ENCODE results near the gene FMO3.

Gene FMO3

GRCh38 chr1:171115280-171115897, 24.7 kb downstream of the FMO3 start:
- TF ChIP-seq FOXM1 (IDR thresholded peaks at IDR 0.05; ENCODE audit: borderline replicate concordance, low read depth) = no peak
- TF ChIP-seq MAX (IDR thresholded peaks at IDR 0.05) = no peak
- no peak for TF ChIP-seq EP300 (IDR thresholded peaks at IDR 0.05; ENCODE audit: borderline replicate concordance)
- TF ChIP-seq NFIC (IDR thresholded peaks at IDR 0.05) = no peak
- no peak for TF ChIP-seq TCF12 (IDR thresholded peaks at IDR 0.05; ENCODE audit: low read depth)
- no peak for TF ChIP-seq TAF1 (IDR thresholded peaks at IDR 0.05; ENCODE audit: low read depth)

- TF ChIP-seq YY1 (IDR thresholded peaks at IDR 0.05; ENCODE audit: low read depth) = no peak
- TF ChIP-seq EP300 (IDR thresholded peaks at IDR 0.05; ENCODE audit: borderline replicate concordance) = no peak
- TF ChIP-seq EGR1 (IDR thresholded peaks at IDR 0.05) = no peak
- TF ChIP-seq MAX (IDR thresholded peaks at IDR 0.05) = no peak
- no peak for TF ChIP-seq FOXM1 (IDR thresholded peaks at IDR 0.05; ENCODE audit: borderline replicate concordance, low read depth)
- TF ChIP-seq TAF1 (IDR thresholded peaks at IDR 0.05; ENCODE audit: low read depth) = no peak
- no peak for TF ChIP-seq ZBTB7A (IDR thresholded peaks at IDR 0.05; ENCODE audit: low read depth)
- no peak for TF ChIP-seq USF1 (IDR thresholded peaks at IDR 0.05)
- TF ChIP-seq TCF12 (IDR thresholded peaks at IDR 0.05; ENCODE audit: low read depth) = no peak
- no peak for TF ChIP-seq NFIC (IDR thresholded peaks at IDR 0.05)
- no peak for TF ChIP-seq CEBPB (IDR thresholded peaks at IDR 0.05)
Measured at GRCh38 chr1:171116676-171117075, 26.0 kb downstream of the FMO3 start.

- no peak for TF ChIP-seq CEBPB (IDR thresholded peaks at IDR 0.05)
- no peak for TF ChIP-seq MAX (IDR thresholded peaks at IDR 0.05)
- TF ChIP-seq REST (IDR thresholded peaks at IDR 0.05; ENCODE audit: low read depth) = no peak
Measured at GRCh38 chr1:171117085-171117484, 26.4 kb downstream of the FMO3 start.

- TF ChIP-seq RAD21 (IDR thresholded peaks at IDR 0.05; ENCODE audit: low read depth) = no peak
- no peak for TF ChIP-seq REST (IDR thresholded peaks at IDR 0.05; ENCODE audit: low read depth)
- TF ChIP-seq MAX (IDR thresholded peaks at IDR 0.05) = no peak
- TF ChIP-seq EP300 (IDR thresholded peaks at IDR 0.05; ENCODE audit: borderline replicate concordance) = no peak
- TF ChIP-seq EGR1 (IDR thresholded peaks at IDR 0.05) = no peak
- no peak for TF ChIP-seq TCF12 (IDR thresholded peaks at IDR 0.05; ENCODE audit: low read depth)
- no peak for TF ChIP-seq TAF1 (IDR thresholded peaks at IDR 0.05; ENCODE audit: low read depth)
- no peak for TF ChIP-seq ZBTB7A (IDR thresholded peaks at IDR 0.05; ENCODE audit: low read depth)
- TF ChIP-seq TEAD4 (IDR thresholded peaks at IDR 0.05) = no peak
- TF ChIP-seq YY1 (IDR thresholded peaks at IDR 0.05; ENCODE audit: low read depth) = no peak
- TF ChIP-seq CREB1 (IDR thresholded peaks at IDR 0.05; ENCODE audit: low read depth) = no peak
- no peak for TF ChIP-seq USF1 (IDR thresholded peaks at IDR 0.05)
- no peak for TF ChIP-seq NFIC (IDR thresholded peaks at IDR 0.05)
- TF ChIP-seq FOXM1 (IDR thresholded peaks at IDR 0.05; ENCODE audit: borderline replicate concordance, low read depth) = no peak
- no peak for TF ChIP-seq CEBPB (IDR thresholded peaks at IDR 0.05)
Measured at GRCh38 chr1:171119648-171120047, 28.9 kb downstream of the FMO3 start.

GRCh38 chr1:171122299-171122698, 31.6 kb downstream of the FMO3 start:
- no peak for TF ChIP-seq RAD21 (IDR thresholded peaks at IDR 0.05; ENCODE audit: low read depth)
- no peak for TF ChIP-seq EGR1 (IDR thresholded peaks at IDR 0.05)
- no peak for TF ChIP-seq EP300 (IDR thresholded peaks at IDR 0.05; ENCODE audit: borderline replicate concordance)
- no peak for TF ChIP-seq NFIC (IDR thresholded peaks at IDR 0.05)
- no peak for TF ChIP-seq ZBTB7A (IDR thresholded peaks at IDR 0.05; ENCODE audit: low read depth)
- TF ChIP-seq CREB1 (IDR thresholded peaks at IDR 0.05; ENCODE audit: low read depth) = no peak

- TF ChIP-seq EGR1 (IDR thresholded peaks at IDR 0.05) (no peak), MAX (IDR thresholded peaks at IDR 0.05) (no peak), USF1 (IDR thresholded peaks at IDR 0.05) (no peak), TCF12 (IDR thresholded peaks at IDR 0.05; ENCODE audit: low read depth) (no peak), EP300 (IDR thresholded peaks at IDR 0.05; ENCODE audit: borderline replicate concordance) (no peak), ZBTB7A (IDR thresholded peaks at IDR 0.05; ENCODE audit: low read depth) (no peak), FOXM1 (IDR thresholded peaks at IDR 0.05; ENCODE audit: borderline replicate concordance, low read depth) (no peak), TAF1 (IDR thresholded peaks at IDR 0.05; ENCODE audit: low read depth) (no peak), CEBPB (IDR thresholded peaks at IDR 0.05) (no peak), NFIC (IDR thresholded peaks at IDR 0.05) (no peak), RAD21 (IDR thresholded peaks at IDR 0.05; ENCODE audit: low read depth) (no peak), CREB1 (IDR thresholded peaks at IDR 0.05; ENCODE audit: low read depth) (no peak), REST (IDR thresholded peaks at IDR 0.05; ENCODE audit: low read depth) (no peak), TEAD4 (IDR thresholded peaks at IDR 0.05) (no peak), YY1 (IDR thresholded peaks at IDR 0.05; ENCODE audit: low read depth) (no peak)
Measured at GRCh38 chr1:171122893-171123292, 32.2 kb downstream of the FMO3 start.
